GM21526 (cell line): Measurements from ENCODE around the gene MAST4.

Experiments used
- ATAC-seq: cut with Tn5 transposase; IDR thresholded peaks from one replicate; pipeline ENCODE4 v1.9.1; 2021; ENCODE audit warnings: moderate library complexity; ENCODE audit not compliant: unreplicated experiment, low FRiP score

MAST4 gene

GRCh38 chr5:66603164-66603563 is 7.0 kb downstream of the MAST4 start:
- no peak for ATAC-seq

DNA sequence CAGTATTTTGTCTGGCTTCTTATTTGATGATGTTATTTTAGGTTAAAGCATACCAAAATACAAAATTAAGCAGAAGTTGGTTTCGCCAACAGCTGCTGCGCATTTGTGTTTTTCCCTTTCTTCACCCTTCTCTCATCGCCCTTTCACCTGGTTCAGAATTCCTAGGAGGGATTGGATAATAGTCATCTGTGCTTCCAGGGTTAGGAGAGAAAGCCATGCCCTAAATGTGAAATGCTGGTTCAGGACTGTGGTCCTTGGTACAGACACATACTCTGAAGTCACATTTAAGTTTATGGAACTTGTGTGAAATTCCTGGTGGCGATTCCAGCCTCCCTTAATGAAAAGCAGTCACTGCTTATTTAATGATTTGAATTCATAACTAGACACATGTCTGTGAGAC is 7.7 kb downstream of the MAST4 start:
- ATAC-seq, result no peak

DNA sequence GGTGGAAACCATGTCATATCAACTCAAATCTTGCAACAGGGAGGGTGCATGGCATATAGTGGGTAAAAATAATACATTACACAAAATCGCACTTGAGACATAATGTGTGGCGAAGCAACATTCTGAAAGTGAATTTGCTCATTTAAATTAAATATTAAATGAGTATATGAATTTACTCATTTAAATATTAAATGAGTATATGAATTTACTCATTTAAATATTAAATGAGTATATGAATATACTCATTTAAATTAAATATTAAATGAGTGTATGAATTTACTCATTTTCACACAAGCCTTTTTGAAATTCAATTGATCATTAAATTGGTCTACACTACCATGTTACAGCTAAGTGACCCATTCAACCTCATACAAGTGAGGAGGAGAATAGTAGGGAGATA is 10.5 kb downstream of the MAST4 start:
- ATAC-seq, result no peak

DNA sequence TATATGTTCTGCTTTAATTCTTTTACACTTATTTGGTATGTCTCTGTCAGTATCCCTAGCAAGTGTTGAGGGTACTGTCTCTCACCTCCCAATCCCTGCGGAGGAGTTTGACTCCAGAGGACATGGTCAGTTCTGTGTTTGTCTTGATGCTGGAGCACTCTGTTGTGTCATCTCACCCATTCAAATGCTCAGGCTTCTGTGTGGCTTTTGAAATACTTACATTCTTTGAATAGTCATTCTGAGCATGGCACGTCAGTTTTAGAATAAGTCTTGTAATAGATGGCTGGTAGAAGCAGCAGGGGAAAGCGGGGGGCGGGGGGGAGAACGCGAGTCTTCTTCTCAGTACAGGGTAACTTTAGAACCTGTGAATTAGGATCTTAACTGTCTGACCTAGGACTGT is 12.3 kb downstream of the MAST4 start:
- ATAC-seq, result no peak

GRCh38 chr5:66609615-66610014 is 13.4 kb downstream of the MAST4 start:
- peak; percentile 68 for ATAC-seq

DNA sequence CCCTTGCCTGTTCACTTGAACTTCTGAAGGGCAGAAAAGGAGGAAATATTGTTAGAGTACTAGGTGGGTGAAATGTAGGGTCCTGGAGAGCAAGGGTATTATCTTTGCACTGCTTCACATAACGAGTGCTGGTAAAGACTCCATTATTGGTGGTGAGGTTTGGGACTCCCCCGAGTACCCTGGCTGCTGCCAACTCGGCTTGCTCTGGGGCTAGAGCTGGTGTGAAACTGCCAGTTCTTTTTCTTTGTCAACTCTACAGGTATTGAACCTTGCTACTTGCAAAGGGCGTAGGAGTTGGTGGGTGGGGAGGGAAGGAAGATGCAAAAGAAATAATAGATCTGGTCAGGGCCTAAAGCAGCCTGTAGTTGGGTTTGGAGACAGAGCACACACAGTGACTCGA is 16.0 kb downstream of the MAST4 start:
- no peak for ATAC-seq

DNA sequence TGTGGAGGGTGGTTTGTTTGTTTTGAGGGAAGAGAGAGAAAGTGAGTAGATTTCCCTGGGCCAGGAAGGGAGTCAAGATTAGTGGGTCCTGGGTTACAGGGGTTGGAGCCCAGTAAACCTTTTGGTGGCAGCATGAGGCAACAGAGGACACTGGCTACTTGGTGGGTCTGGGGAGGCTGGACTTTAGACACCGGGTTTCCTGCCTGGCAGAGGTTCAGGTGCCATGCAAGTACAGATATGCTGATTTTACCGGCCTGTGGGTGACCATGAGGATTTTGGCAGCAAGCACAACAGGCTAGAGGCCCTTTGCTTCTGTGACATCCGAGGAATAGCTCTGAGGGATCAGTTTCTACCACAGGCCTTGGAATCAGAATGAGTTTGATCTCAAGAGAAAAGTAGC is 18.9 kb downstream of the MAST4 start:
- no peak for ATAC-seq

DNA sequence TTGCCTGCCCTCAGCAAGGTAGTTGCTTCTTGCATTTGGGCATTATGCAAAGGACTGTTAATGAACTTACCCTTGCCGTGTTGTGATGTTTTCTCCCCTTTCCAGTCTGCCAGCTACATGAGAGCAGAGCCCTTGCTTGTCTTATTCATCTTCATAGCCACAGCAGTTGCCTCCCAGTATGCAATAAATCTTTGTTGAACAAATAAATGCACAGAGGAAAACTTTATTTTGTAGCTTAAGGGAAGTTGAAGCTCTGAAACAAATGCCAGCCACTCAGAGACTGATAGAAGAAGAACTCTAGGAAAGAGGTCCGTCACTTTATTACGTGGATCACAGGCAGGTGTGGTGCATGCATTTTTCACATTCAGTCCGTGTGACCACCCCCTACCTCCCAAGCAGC is 19.7 kb downstream of the MAST4 start:
- ATAC-seq, result no peak

DNA sequence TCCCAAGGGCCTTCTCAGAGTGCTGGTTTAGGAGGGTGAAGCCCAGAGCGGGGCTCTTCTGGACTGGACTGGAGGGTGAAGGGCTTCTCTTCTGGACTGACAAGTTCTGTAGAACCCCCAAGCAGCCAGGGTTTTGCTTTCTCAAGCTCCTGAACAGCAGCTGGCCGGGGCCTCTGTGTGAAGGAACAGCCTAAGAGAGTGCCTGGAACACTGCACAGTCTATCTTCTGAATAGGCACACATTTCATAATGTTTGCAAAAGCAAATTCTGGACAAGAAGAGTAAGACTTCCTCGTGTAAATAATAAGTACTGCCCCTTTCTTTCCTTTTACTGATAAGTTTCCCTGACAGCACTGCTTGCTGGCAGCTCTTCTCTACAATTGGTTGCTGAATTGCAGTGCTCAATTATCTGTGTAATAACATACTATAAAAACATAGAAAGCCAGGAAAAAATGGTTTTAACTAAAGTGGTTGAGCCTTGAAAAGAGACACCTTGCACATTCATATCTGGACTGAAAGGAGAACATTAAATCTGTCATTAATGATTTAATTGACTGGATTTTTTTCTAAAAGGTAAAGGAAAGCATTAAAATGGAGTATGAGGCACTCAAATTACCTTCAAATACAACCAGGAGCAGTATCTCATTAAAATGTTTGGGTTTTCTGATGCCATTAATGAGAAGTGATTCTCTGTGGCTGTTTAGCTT is 20.5 kb downstream of the MAST4 start:
- no peak for ATAC-seq

DNA sequence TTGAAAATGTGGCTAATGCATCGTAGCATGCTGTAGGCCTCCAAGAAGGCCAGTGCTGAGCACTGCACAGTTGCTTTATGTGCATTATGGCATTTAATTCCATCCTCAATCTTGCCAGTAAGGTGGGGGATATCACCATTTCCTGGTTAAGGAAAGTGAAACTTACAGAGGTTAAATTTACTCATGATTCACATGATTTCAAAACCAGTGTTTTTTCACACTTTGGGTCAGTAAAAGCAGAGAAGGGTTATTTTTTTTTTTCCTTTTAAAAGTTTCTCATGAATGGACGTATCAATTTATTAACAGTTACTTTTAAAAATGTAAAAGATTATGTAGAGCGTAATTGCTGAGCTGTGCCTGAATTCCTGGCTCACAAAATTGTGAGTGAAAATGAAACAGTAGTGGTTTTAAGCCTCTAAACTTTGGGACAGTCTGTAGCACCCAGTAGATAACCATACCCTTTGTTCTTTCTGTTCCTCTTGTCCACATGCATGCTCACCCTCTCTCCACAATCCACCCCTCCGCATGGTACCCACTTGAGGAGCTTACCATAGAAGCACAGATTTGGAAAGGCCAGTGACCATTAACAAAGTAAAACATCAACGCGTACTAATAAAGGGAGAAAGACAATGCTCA is 21.2 kb downstream of the MAST4 start:
- peak; percentile 55 for ATAC-seq

DNA sequence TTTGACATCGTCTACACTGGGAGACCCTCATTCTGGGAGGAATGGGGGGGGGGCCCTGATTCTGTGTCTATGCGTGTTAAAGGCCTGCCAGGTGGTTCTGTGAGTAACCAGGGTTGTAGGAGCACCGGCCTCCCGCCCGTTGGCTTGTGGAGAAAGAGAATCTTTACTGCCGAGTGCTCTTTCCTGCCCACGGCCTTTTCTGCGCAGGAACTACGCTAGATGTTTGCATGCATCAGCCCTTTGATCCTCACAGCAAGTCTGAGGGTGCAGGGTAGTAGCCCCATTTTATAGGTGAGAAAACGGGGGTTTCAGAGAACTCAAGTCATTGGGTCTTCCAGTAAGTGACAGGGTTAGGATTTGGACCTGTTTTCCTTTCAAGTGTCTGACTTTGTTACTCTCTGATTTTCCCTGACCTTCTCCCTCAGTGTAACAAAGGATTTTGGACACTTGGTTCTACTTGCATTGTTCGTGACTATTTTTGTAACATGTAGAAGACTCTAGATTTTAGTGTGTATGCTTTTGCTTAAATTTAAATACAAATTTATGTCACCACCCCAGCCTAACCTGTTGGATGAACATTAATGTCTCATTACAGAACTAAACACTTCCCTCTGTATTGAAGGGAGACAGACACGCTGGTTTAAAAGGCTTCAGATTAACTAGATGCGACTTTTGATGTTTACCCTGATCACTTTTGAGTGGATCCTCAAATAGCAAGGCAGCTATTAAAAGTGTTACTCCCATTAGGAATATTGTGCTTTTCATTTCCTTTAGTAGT is 22.0 kb downstream of the MAST4 start:
- ATAC-seq, result peak; percentile 49

- no peak for ATAC-seq
These were observed 24.5 kb downstream of the MAST4 start for GRCh38 chr5:66620711-66621110.

DNA sequence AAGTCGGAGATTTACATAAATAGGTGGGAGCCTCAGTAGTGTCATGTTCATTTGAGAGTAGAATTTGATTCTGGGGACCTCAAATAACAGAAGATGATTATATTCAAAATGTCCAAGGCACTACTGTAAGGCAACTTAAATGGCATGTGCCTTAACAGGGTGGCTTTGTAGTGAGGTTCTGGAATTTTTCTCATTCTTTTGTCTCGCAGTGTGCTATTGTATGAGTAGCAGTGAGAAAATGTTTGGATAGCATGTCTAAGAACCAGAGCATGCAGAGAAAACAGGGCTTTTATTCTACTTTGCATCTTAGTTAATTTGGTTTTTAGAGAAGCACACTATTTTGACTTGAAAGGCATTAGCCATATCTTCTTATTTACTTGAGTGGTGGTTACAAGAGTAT is 25.0 kb downstream of the MAST4 start:
- ATAC-seq, result no peak

DNA sequence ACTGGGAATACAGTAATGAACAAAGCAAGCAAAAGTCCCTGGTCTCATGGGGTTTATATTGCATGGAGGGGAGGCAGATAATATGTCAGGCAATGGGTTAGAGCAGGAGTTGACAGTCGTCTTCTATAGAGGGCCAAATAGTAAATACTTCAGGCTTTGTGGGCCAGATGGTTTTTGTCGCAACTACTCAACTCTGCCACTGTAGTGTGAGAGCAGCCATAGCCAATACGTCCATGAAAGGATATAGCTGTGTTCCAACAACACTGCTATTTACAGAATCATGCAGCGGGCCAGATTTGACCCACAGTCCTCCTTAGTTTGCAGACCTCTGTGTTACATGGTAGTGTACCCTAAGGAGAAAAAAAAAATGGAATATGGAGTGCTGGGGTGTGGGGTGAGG is 25.5 kb downstream of the MAST4 start:
- ATAC-seq, result no peak

- ATAC-seq, result no peak
These were observed 32.4 kb downstream of the MAST4 start for GRCh38 chr5:66628561-66628960.

- ATAC-seq, result no peak
These were observed 33.3 kb downstream of the MAST4 start for GRCh38 chr5:66629446-66629845.

DNA sequence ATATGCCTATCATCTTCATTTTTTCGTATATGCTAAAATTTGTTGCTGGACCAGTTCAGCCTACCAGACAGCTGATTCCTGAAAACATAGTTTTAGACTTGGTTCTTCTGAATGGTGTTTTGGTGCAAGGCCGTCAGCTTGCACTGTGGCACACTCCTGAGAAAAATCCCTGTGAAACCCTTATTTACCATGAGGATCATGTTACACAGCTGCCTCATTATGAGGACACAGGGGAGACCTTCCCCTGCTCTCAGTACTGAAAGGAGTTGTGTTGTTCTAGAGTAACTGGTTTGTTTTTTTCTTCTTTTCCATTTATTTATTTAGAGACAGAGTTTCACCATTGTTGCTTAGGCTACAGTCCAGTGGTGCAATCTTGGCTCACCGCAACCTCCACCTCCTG is 37.6 kb downstream of the MAST4 start:
- no peak for ATAC-seq

GRCh38 chr5:66634601-66635000 is 38.4 kb downstream of the MAST4 start:
- ATAC-seq, result no peak

DNA sequence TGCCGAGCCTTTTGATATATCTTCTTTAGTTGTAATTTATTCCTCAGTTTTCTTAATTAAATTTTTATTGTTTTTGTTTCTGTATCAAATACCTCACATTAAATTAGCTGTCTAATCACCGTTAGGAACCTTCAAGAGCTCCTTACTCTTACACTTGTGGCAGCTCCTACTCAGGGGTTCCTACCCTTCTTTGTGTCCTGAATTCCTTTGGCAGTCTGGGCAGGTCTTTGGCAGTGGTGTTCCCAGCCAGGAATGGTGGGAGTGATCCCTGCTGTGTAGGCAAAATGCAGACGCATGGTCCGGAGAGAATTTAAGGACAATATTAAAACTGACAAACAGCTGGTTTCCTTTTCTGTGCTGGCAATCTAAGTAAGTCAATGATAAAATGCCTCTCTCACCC is 41.8 kb downstream of the MAST4 start:
- no peak for ATAC-seq

DNA sequence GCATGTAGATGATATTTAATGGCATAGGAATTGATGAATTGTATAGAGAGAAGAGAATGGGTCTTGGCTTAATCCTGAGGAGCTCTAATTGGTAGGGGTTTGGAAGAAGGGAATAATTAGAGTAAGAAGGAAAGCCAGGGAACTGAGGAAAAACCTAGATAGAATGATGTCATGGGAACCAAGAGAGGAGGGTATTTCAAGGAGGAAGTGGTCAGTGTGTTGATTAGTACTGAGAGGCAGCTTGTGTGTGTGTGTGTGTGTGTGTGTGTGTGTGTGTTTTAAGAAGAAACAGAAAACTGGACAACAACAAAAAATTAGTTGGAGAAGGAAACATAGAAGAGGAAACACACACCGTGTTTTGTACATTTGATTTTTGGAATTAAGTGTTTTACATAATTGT is 42.8 kb downstream of the MAST4 start:
- ATAC-seq, result no peak

GRCh38 chr5:66642538-66642937 is 46.3 kb downstream of the MAST4 start:
- ATAC-seq, result no peak

DNA sequence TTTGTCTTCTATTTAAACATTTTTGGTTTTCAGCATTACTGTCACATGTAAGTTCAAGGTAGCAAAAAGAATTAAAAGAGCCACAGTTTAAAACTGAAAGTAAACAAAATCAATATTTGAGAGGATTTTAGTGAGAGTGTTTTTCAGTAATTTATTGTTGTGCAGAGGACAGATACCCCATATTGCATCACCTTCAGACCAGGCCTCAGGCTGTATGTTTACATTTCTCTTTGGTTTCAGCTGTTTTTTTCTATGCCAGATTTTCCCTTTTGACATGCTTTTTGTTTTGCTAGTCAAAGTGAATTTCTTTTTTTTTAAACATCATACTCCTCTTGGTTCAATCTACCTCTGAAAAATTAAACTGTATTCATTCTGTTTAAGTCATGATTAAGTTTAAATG is 47.2 kb downstream of the MAST4 start:
- no peak for ATAC-seq
